Esophagus (tissue), 2 donors: Measurements from ENCODE around the gene DSCAM. TPM values are rescaled to one million over a fixed set of nuclear protein-coding genes. Genes with fewer than 3 reads are reported as not detected.
"Not testable (repeated sequence)": the region's sequence is repeated elsewhere in the genome, so short reads cannot be mapped to it uniquely, and the experiment has no call there.

ENCODE experiments used
- H3K27ac ChIP-seq, 2 donors: one replicate each; pipeline ENCODE4 v1.5.1; 2013; ENCODE audit warnings: low read depth in 2 of 2, mild to moderate bottlenecking in 2 of 2, inconsistent platforms in 1 of 2, low read length in 1 of 2, moderate library complexity in 1 of 2
- H3K27me3 ChIP-seq, 2 donors: one replicate each; pipeline ENCODE4 v1.6.1; 2013; ENCODE audit warnings: low read length in 2 of 2, control low read depth in 1 of 2, mild to moderate bottlenecking in 1 of 2; ENCODE audit not compliant: insufficient read depth in 2 of 2, control insufficient read depth in 1 of 2
- H3K36me3 ChIP-seq, 2 donors: one replicate each; pipeline ENCODE4 v1.6.1; 2013; ENCODE audit warnings: low read length in 1 of 2; ENCODE audit not compliant: control insufficient read depth in 2 of 2, insufficient read depth in 2 of 2
- H3K4me1 ChIP-seq, 2 donors: one replicate each; pipeline ENCODE4 v1.6.1; 2013; ENCODE audit warnings: low read length in 1 of 2; ENCODE audit not compliant: control insufficient read depth in 2 of 2, insufficient read depth in 2 of 2
- H3K4me3 ChIP-seq, 2 donors: one replicate each; pipeline ENCODE4 v1.5.1; 2013; ENCODE audit warnings: low read length in 2 of 2, mild to moderate bottlenecking in 2 of 2, low read depth in 1 of 2, moderate library complexity in 1 of 2
- H3K9me3 ChIP-seq, 2 donors: one replicate each; pipeline ENCODE4 v1.6.1; 2013; ENCODE audit warnings: mild to moderate bottlenecking in 2 of 2, low read depth in 1 of 2, low read length in 1 of 2, moderate library complexity in 1 of 2; ENCODE audit not compliant: control insufficient read depth in 2 of 2, insufficient read depth in 1 of 2
- WGBS, 2 donors: extraction: QIAGEN DNeasy Blood & Tissue Kit; methylation state at CpG; one replicate each; pipeline ENCODE4 v1.1.7; 2013; 5-methylcytosine and 5-hydroxymethylcytosine counted together
- polyA plus RNA-seq, 2 donors: library from polyadenylated mRNA; stranded (reverse); fragments of 200-250 nt; gene quantifications; one replicate each; pipeline ENCODE4 v1.2.3, GENCODE V29; 2013
- donor health status: healthy with polysubstance abuse.
- donor health status: Bipolar disorder and iron deficiency.

DSCAM gene
- polyA plus RNA-seq, 2 donors = under 0.01 TPM; not detected in 1

DNA sequence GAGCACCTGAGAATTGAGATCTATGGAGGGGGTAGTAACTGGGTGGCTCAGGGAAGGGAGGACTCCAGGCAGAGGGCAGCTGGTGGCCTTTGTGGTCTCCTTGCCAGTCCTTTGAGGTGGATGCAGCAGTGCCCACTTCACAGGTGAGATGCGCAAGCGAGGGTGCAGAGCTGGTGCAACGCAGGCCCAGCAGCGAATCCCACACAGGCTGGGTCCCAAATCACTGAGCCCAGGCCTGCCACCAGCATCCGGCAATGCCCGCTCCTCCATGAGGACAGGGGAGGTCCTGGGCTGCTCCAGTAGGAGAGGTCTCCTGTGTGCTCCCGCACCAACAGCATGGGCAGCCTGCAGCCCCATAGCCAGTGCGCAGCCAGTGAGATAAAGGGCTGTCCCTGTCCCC lies 661.8 kb downstream of the DSCAM start:
- Histone ChIP-seq H3K4me3 (no peak overlapping the region), H3K9me3 (peaks cover 5 to 9% of the 10 kb centered on the region in 2 donors), H3K27me3 (no peaks in the 10 kb centered on the region), H3K36me3 (no peaks in the 10 kb centered on the region), H3K4me1 (peaks cover 0 to 2% of the 10 kb centered on the region in 2 donors), H3K27ac (no peak overlapping the region)
- WGBS, 2 donors = 93 to 97% methylated on average over 8 of the region's 8 CpGs

DNA sequence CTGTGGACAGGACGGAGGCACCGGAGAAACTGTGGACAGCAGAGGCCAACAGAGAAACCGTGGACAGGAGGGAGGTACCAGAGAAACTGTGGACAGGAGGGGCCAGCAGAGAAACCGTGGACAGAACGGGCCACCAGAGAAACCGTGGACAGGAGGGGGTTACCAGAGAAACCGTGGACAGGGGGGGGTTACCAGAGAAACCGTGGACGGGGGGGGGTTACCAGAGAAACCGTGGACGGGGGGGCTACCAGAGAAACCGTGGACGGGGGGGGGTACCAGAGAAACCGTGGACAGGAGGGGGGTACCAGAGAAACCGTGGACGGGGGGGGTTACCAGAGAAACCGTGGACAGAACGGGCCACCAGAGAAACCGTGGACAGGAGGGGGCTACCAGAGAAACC lies 664.5 kb downstream of the DSCAM start:
- 85 to 90% methylated on average over 14 to 16 of the region's 19 CpGs for WGBS, 2 donors
- not testable (repeated sequence) for H3K36me3 ChIP-seq, H3K9me3 ChIP-seq, H3K4me1 ChIP-seq, H3K4me3 ChIP-seq, H3K27ac ChIP-seq, H3K27me3 ChIP-seq

DNA sequence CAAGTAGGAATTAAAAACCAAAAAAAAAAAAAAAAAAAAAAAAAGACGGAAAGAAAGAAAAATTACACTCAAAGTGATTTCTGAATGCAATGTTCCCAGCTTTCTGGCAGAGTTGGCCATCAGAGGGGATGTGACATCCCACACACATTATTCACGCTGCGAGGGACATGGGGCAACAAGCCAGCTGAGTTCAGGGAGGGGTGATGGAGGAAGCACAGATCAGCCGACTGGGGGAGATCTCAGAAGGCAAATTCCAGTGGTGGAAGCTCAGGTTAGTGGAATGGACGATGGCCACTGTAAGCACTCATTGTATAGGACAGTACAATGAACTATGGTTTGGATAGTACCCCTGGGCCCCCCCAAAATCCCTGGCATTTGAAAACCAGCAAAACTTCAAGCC lies 667.8 kb downstream of the DSCAM start:
- 51 to 55% methylated on average over 5 of the region's 5 CpGs for WGBS, 2 donors
- Histone ChIP-seq H3K4me3 (no peak overlapping the region), H3K36me3 (no peaks in the 10 kb centered on the region), H3K27ac (no peak overlapping the region), H3K27me3 (no peaks in the 10 kb centered on the region), H3K9me3 (peaks cover 5% of the 10 kb centered on the region in 2 donors), H3K4me1 (no peaks in the 10 kb centered on the region)

DNA sequence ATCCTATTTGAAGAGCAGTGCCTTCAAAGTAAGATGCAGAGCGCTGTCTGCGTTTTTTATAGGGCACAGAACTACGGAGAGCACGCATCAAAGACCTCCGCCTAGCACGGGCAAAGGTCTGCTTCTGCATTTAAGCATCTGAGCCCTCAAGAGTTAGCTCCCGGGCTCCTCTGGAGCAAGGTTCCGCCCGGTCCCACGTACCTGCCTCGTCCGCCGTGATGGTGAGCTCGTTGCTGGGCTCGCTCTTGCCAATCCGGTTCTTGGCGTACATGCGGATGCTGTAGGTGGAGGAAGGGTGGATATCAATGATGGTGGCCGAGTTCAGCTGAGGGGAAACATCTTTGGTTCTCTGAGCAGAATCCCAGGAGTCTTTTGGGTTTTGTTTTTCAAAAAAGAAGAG lies 668.2 kb downstream of the DSCAM start:
- no peaks in the 10 kb centered on the region for H3K4me1 ChIP-seq

DNA sequence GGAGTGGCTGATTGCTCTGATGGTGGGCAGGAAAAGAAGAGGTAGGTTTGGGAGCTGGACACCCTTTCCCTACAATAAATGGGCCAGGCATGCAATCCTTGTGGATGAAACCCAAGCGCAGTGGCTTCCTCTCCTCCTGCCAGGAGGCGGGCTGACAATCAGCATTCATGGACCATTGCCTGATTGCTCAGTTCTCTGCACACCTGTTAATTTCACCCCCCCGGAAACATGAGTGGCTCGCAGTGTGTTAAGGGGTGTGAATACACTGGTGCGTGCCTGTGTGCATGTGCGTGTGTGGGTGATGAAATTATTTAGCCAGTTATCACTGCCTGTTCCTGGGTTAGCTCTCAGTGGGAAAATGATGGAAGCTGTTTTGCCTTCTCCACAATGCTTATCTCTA lies 669.0 kb downstream of the DSCAM start:
- H3K27ac ChIP-seq = no peak overlapping the region
- 88 to 94% methylated on average over 6 of the region's 6 CpGs for WGBS, 2 donors
- no peaks in the 10 kb centered on the region for H3K36me3 ChIP-seq
- H3K9me3 ChIP-seq = peaks cover 5% of the 10 kb centered on the region in 2 donors
- no peaks in the 10 kb centered on the region for H3K4me1 ChIP-seq
- no peaks in the 10 kb centered on the region for H3K27me3 ChIP-seq
- no peak overlapping the region for H3K4me3 ChIP-seq

More for the DNA sequence above, 668.2 kb downstream of the DSCAM start:
- Histone ChIP-seq H3K27ac (no peak overlapping the region), H3K36me3 (no peaks in the 10 kb centered on the region), H3K4me3 (no peak overlapping the region), H3K27me3 (no peaks in the 10 kb centered on the region), H3K9me3 (peaks cover 5% of the 10 kb centered on the region in 2 donors)
- whole genome bisulfite sequencing, 2 donors = 84 to 89% methylated on average over 19 of the region's 19 CpGs

DNA sequence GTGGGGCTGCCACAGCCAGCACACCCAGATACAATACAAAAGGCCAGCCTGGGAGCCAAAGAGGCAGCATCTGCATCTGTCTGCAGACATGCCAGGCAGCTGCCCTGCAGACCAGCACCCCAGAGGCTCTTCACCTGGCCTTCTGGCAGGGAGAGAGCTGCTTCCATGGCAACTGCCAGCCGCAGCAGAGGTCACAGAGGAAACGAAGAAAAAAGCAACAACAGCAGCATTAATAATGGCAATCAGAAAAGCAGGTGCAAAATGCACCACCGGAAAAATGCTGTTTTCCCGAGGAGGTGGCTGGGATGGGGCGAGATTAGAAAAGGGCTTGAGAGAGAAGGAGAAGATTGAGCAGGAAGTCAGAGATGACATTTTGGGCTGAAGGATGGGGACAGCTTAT lies 670.2 kb downstream of the DSCAM start:
- no peak overlapping the region for H3K4me3 ChIP-seq
- no peaks in the 10 kb centered on the region for H3K27me3 ChIP-seq
- WGBS, 2 donors = 23 to 30% methylated on average over 5 of the region's 5 CpGs
- no peak overlapping the region for H3K27ac ChIP-seq
- H3K36me3 ChIP-seq = no peaks in the 10 kb centered on the region
- peaks cover under 1 to 5% of the 10 kb centered on the region in 2 donors for H3K9me3 ChIP-seq
- no peaks in the 10 kb centered on the region for H3K4me1 ChIP-seq

DNA sequence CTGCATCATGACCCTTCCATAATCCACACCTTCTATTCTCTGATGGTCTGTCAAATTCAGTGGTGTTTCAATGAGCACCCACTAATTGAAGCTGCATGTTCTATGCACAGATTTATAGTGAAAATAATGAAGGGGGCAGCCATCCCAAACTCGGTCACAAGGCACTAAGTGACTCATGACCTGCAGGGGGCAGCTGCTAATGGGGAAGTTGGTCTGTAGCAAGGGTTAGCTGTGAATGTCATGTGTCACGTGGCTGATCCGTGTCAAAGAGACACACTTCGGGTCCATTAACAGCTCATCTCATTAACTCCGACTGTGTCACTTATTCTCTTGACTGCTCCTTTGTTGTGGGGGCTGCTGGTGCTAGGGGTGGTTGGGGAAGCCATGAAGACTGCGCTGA lies 673.1 kb downstream of the DSCAM start:
- Histone ChIP-seq H3K27me3 (no peaks in the 10 kb centered on the region), H3K4me1 (no peaks in the 10 kb centered on the region), H3K4me3 (no peak overlapping the region), H3K27ac (no peak overlapping the region), H3K9me3 (peaks cover 0 to 2% of the 10 kb centered on the region in 2 donors), H3K36me3 (no peaks in the 10 kb centered on the region)
- WGBS, 2 donors = 79 to 80% methylated on average over 6 of the region's 6 CpGs

DNA sequence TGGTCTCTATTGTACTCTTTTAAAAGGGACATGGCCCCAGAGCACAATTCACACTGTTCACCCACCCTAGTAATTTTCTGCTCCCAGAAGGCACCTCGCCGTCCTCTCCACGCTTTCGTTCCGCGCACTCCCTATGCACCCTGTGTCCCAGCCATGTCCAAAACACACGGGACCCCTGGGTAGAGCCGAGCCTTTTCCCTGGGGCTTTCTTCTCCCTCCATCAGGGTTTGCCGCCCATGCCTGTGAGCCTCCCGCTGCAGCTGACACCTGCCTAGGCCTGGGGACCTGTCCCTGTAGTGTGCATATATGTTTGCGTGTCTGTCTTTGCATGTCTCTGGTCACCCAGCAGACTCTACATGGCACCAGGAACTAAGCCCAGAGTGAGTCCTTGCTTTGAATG lies 677.0 kb downstream of the DSCAM start:
- H3K27ac ChIP-seq = no peak overlapping the region
- no peaks in the 10 kb centered on the region for H3K4me1 ChIP-seq
- H3K4me3 ChIP-seq = no peak overlapping the region
- no peaks in the 10 kb centered on the region for H3K9me3 ChIP-seq
- no peaks in the 10 kb centered on the region for H3K36me3 ChIP-seq
- no peaks in the 10 kb centered on the region for H3K27me3 ChIP-seq
- WGBS, 2 donors = 94% methylated on average over 11 of the region's 11 CpGs

DNA sequence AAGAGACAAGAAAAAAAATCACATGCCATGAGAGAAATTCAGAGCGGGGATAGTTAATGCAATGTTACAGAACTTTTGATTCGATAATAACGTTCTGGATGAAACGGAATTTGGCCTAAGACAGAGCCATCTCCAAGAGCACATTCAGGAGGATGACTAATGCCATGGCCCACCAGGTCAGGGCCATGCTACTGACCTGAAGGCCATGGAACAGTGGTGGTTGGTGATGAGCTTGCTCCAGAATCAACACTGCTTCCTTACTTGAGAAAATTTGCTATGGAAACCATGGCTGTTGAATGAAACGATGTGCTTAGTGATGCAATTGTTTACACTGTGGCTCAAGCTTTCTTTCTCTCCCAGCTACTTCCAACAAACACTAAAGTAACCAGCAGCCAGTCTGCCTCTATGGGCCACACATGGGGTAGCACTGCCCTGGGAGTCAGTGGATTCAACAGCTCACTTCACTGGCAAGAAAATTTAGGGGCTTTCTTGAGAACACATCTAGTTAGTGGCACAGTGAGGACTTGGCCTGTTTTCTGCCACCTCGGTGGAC lies 680.6 kb downstream of the DSCAM start:
- Histone ChIP-seq H3K27ac (no peak overlapping the region), H3K4me3 (no peak overlapping the region), H3K4me1 (no peaks in the 10 kb centered on the region), H3K36me3 (no peaks in the 10 kb centered on the region), H3K9me3 (no peaks in the 10 kb centered on the region), H3K27me3 (no peaks in the 10 kb centered on the region)
- 73 to 74% methylated on average over 6 of the region's 6 CpGs for WGBS, 2 donors

DNA sequence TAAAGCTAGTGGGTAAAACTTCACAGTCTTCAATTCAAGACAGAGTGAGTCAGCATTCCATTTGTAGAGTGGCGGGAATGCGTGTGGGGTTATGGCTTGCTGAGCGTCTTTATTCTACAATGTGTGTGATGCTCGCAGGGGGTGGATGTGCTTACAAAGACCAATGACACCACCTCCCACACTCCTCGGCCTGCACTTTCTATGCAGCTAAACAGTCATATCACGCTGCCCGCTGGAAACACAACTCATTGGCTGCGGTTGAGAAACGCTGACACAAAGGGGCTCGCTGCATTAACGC lies 681.2 kb downstream of the DSCAM start:
- Histone ChIP-seq H3K4me1 (no peaks in the 10 kb centered on the region), H3K27me3 (no peaks in the 10 kb centered on the region), H3K9me3 (no peaks in the 10 kb centered on the region), H3K36me3 (no peaks in the 10 kb centered on the region), H3K4me3 (no peak overlapping the region), H3K27ac (no peak overlapping the region)
- WGBS, 2 donors = 83 to 87% methylated on average over 11 of the region's 11 CpGs
